ENCODE measurements around the gene TMED8.

Gene TMED8

GRCh38 chr14:77377502-77377844 lies 579 bp upstream of the TMED8 start:
- peak overlapping the region; percentile 80 for H3K4me2 ChIP-seq (ENCODE audit: low read length)
- no peaks in the 10 kb centered on the region for H3K9me2 ChIP-seq (replicated peaks; ENCODE audit: control insufficient read depth, low read length)
- peaks cover 38% of the 10 kb centered on the region for H3K36me3 ChIP-seq (ENCODE audit: control insufficient read depth, low read length)
- H4K20me1 ChIP-seq (ENCODE audit: control insufficient read depth, insufficient read depth, low read depth, low read length) = no peaks in the 10 kb centered on the region
- no peak for TF ChIP-seq EZH2phosphoT487 (IDR thresholded peaks at IDR 0.05; ENCODE audit: borderline replicate concordance, low read length)
- TF ChIP-seq, protein P1, sequence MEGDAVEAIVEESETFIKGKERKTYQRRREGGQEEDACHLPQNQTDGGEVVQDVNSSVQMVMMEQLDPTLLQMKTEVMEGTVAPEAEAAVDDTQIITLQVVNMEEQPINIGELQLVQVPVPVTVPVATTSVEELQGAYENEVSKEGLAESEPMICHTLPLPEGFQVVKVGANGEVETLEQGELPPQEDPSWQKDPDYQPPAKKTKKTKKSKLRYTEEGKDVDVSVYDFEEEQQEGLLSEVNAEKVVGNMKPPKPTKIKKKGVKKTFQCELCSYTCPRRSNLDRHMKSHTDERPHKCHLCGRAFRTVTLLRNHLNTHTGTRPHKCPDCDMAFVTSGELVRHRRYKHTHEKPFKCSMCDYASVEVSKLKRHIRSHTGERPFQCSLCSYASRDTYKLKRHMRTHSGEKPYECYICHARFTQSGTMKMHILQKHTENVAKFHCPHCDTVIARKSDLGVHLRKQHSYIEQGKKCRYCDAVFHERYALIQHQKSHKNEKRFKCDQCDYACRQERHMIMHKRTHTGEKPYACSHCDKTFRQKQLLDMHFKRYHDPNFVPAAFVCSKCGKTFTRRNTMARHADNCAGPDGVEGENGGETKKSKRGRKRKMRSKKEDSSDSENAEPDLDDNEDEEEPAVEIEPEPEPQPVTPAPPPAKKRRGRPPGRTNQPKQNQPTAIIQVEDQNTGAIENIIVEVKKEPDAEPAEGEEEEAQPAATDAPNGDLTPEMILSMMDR (IDR thresholded peaks at IDR 0.05; ENCODE audit: low read depth, low read length, poor library complexity, severe bottlenecking) = no peak
- H3K4me3 ChIP-seq (ENCODE audit: low read length) = peak overlapping the region; percentile 99
- peaks cover 37% of the 10 kb centered on the region for H3K4me1 ChIP-seq (ENCODE audit: control insufficient read depth, low read length)
- H3K79me2 ChIP-seq (ENCODE audit: control insufficient read depth, low read length) = peaks cover 40% of the 10 kb centered on the region
- 0 out of 2 replicates have a peak overlapping the region, but pooled peaks have one; percentile 99 for H3K27ac ChIP-seq (ENCODE audit: low read depth, low read length)
- H3K27me3 ChIP-seq (ENCODE audit: control insufficient read depth, low read length) = no peaks in the 10 kb centered on the region
- no peaks in the 10 kb centered on the region for H3K9me3 ChIP-seq (ENCODE audit: control insufficient read depth, insufficient read depth, low read length)
- H3F3A ChIP-seq (ENCODE audit: control insufficient read depth, insufficient read depth) = peaks cover 25% of the 10 kb centered on the region

- H3K4me2 ChIP-seq (ENCODE audit: low read length) = peak overlapping the region; percentile 80
- H3K4me1 ChIP-seq (ENCODE audit: control insufficient read depth, low read length) = peaks cover 50% of the 10 kb centered on the region
- peak overlapping the region; percentile 99 for H3K27ac ChIP-seq (ENCODE audit: low read depth, low read length)
- H4K20me1 ChIP-seq (ENCODE audit: control insufficient read depth, insufficient read depth, low read depth, low read length) = no peaks in the 10 kb centered on the region
- no peaks in the 10 kb centered on the region for H3K27me3 ChIP-seq (ENCODE audit: control insufficient read depth, low read length)
- no peaks in the 10 kb centered on the region for H3K9me3 ChIP-seq (ENCODE audit: control insufficient read depth, insufficient read depth, low read length)
- TF ChIP-seq, protein P1 (IDR thresholded peaks at IDR 0.05; ENCODE audit: low read depth, low read length, poor library complexity, severe bottlenecking) = no peak
- no peak for TF ChIP-seq EZH2phosphoT487 (IDR thresholded peaks at IDR 0.05; ENCODE audit: borderline replicate concordance, low read length)
- peak overlapping the region; percentile 99 for H3K4me3 ChIP-seq (ENCODE audit: low read length)
- no peaks in the 10 kb centered on the region for H3K9me2 ChIP-seq (replicated peaks; ENCODE audit: control insufficient read depth, low read length)
- peaks cover 45% of the 10 kb centered on the region for H3K36me3 ChIP-seq (ENCODE audit: control insufficient read depth, low read length)
- peaks cover 49% of the 10 kb centered on the region for H3K79me2 ChIP-seq (ENCODE audit: control insufficient read depth, low read length)
- H3F3A ChIP-seq (ENCODE audit: control insufficient read depth, insufficient read depth) = peaks cover 36% of the 10 kb centered on the region
Measured at GRCh38 chr14:77375973-77376770, 722 bp downstream of the TMED8 start.

DNA sequence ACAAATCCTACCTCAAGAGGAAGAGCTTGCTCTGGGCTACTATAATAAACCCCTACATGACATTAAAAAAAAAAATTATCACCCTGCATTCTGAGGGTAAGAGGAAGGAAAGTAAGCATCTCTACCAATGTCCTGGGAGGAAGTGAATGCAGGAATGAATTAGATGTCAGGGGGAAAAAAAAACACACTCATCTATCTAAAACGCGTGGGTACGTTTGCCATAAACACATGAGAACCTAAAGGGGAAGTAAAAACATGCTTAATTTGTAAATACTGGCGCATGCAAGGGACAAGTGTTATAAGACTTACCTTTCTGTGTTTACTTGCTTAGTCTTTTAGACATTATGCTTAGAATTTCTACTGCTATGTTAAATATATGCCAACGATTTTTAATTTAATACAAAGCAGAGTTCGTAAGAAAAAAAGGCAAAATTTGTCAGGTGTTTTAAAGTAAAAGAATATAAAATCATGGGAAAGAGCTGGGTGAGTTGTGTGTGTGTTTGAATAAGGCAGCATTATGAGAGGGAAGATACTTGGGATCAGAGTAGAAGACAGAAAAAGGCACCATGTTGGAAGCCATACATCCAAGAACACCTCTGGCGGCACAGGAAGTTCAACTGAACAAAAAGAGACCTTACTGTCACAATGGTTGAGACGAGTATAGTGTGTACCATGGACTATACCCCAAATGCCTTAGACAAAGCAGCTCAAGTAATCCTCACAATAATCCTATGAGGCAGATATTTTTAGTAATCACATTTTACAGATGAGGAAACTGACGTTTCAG lies 1.5 kb downstream of the TMED8 start:
- H3K79me2 ChIP-seq (ENCODE audit: control insufficient read depth, low read length) = peaks cover 57% of the 10 kb centered on the region

More for the DNA sequence above, 1.5 kb downstream of the TMED8 start:
- no peaks in the 10 kb centered on the region for H3K27me3 ChIP-seq (ENCODE audit: control insufficient read depth, low read length)
- no peaks in the 10 kb centered on the region for H3K9me2 ChIP-seq (replicated peaks; ENCODE audit: control insufficient read depth, low read length)
- H3K9me3 ChIP-seq (ENCODE audit: control insufficient read depth, insufficient read depth, low read length) = no peaks in the 10 kb centered on the region
- peaks cover 48% of the 10 kb centered on the region for H3K36me3 ChIP-seq (ENCODE audit: control insufficient read depth, low read length)
- no peak for TF ChIP-seq EZH2phosphoT487 (IDR thresholded peaks at IDR 0.05; ENCODE audit: borderline replicate concordance, low read length)
- TF ChIP-seq, protein P1 (IDR thresholded peaks at IDR 0.05; ENCODE audit: low read depth, low read length, poor library complexity, severe bottlenecking) = no peak
- H3K4me1 ChIP-seq (ENCODE audit: control insufficient read depth, low read length) = peaks cover 58% of the 10 kb centered on the region
- no peaks in the 10 kb centered on the region for H4K20me1 ChIP-seq (ENCODE audit: control insufficient read depth, insufficient read depth, low read depth, low read length)
- H3K4me2 ChIP-seq (ENCODE audit: low read length) = peak overlapping the region; percentile 80
- H3K27ac ChIP-seq (ENCODE audit: low read depth, low read length) = peak overlapping the region; percentile 99
- peak overlapping the region; percentile 99 for H3K4me3 ChIP-seq (ENCODE audit: low read length)
- H3F3A ChIP-seq (ENCODE audit: control insufficient read depth, insufficient read depth) = peaks cover 36% of the 10 kb centered on the region
